ENCODE measurements around the gene ERC1. TPM values are rescaled to one million over a fixed set of nuclear protein-coding genes. Genes with fewer than 3 reads are reported as not detected.

Gene ERC1
- total and polyA plus RNA-seq, 9 of the 15 experiments (the other 6 are each of a cell fraction or from before 2014, with no cell fraction given): 0.74 to 11.8 (median 4.8) TPM

GRCh38 chr12:949453-950191, 41.4 kb upstream of the ERC1 start, which contains the start of gene RAD52 (continued):
- no peak for TF ChIP-seq ATF4 (CRISPR knock-in tag; IDR thresholded peaks at IDR 0.05)
- TF ChIP-seq ZNF263 (CRISPR knock-in tag; IDR thresholded peaks at IDR 0.05; ENCODE audit: borderline replicate concordance): no peak
- no peak for TF ChIP-seq HDAC6 (IDR thresholded peaks at IDR 0.05; ENCODE audit: low read depth, low read length)
- no peak for TF ChIP-seq GATAD2A (IDR thresholded peaks at IDR 0.05)
- TF ChIP-seq MCM7 (IDR thresholded peaks at IDR 0.05): no peak
- no peak for TF ChIP-seq HSF4 (CRISPR knock-in tag; IDR thresholded peaks at IDR 0.05; ENCODE audit: borderline replicate concordance)
- TF ChIP-seq SUPT5H (IDR thresholded peaks at IDR 0.05): peak; percentile 86
- no peak for TF ChIP-seq CAMTA2 (CRISPR knock-in tag; conservative IDR thresholded peaks at IDR 0.05)
- no peak for TF ChIP-seq NFRKB (IDR thresholded peaks at IDR 0.05; ENCODE audit: low read depth)
- TF ChIP-seq MITF (IDR thresholded peaks at IDR 0.05): 0 out of 2 replicates have a peak, but pooled peaks have one; percentile 11
- TF ChIP-seq ARNT (IDR thresholded peaks at IDR 0.05): peak in 1 of 2 experiments; percentile 89; a peak in 1 of 4 replicates
- TF ChIP-seq ZNF274 (IDR thresholded peaks at IDR 0.05; ENCODE audit: borderline replicate concordance, low read depth, low read length): no peak
- TF ChIP-seq NFE2 (IDR thresholded peaks at IDR 0.05; ENCODE audit: low read depth): no peak
- TF ChIP-seq ZBTB49 (CRISPR knock-in tag; IDR thresholded peaks at IDR 0.05; ENCODE audit: borderline replicate concordance): no peak
- TF ChIP-seq ZBTB8A (IDR thresholded peaks at IDR 0.05; ENCODE audit: partially characterized antibody): no peak
- no peak; the same call in 1 of the 2 replicates for TF ChIP-seq ZNF592 (IDR thresholded peaks at IDR 0.05)
- no peak for TF ChIP-seq FOXK1 (CRISPR knock-in tag; IDR thresholded peaks at IDR 0.05; ENCODE audit: borderline replicate concordance)
- no peak for TF ChIP-seq NR1H2 (CRISPR knock-in tag; IDR thresholded peaks at IDR 0.05)
- TF ChIP-seq ZFP1 (CRISPR knock-in tag; IDR thresholded peaks at IDR 0.05): no peak
- TF ChIP-seq SMARCC2 (IDR thresholded peaks at IDR 0.05; ENCODE audit: low read depth): no peak
- TF ChIP-seq ILK (tag; IDR thresholded peaks at IDR 0.05; ENCODE audit: borderline replicate concordance, low read depth): no peak

Data from K562 (cell line).